GM23338 (cell line): ENCODE data around the gene UFD1. TPM values are rescaled to one million over a fixed set of nuclear protein-coding genes. Genes with fewer than 3 reads are reported as not detected.

Experiments used
- ATAC-seq: fragments of 200-7000 bp; cut with Tn5 transposase; 3 replicates; pipeline ENCODE4 v1.9.1; 2020
- DNase-seq: peaks from one replicate; pipeline ENCODE4 v3.0.0-alpha.2; 2015; ENCODE audit warnings: low spot score
- H2AFZ ChIP-seq: fragments of 200-600 bp; sonication (generic); 2 replicates; pipeline ENCODE4 v1.8.0; 2016; ENCODE audit warnings: antibody characterized with exemption, mild to moderate bottlenecking, moderate library complexity
- H3F3A ChIP-seq: fragments of 200-600 bp; sonication (generic); replicated peaks from 2 replicates; pipeline ENCODE4 v1.8.0; 2017; ENCODE audit warnings: antibody characterized with exemption, mixed run types, low read depth
- H3K27ac ChIP-seq: fragments of 200-600 bp; sonication (generic); 2 replicates; pipeline ENCODE4 v1.6.1; 2016; ENCODE audit warnings: low read depth
- H3K27me3 ChIP-seq: fragments of 200-600 bp; sonication (generic); 2 replicates; pipeline ENCODE4 v1.8.0; 2016; ENCODE audit warnings: mild to moderate bottlenecking, mixed run types, moderate library complexity; ENCODE audit not compliant: insufficient read depth
- H3K36me3 ChIP-seq: fragments of 200-600 bp; sonication (generic); 2 replicates; pipeline ENCODE4 v1.8.0; 2016; ENCODE audit warnings: mild to moderate bottlenecking; ENCODE audit not compliant: insufficient read depth
- H3K4me1 ChIP-seq: fragments of 200-600 bp; sonication (generic); 2 replicates; pipeline ENCODE4 v1.8.0; 2016; ENCODE audit warnings: mild to moderate bottlenecking, moderate library complexity; ENCODE audit not compliant: insufficient read depth
- H3K4me2 ChIP-seq: fragments of 200-600 bp; sonication (generic); 2 replicates; pipeline ENCODE4 v1.7.1; 2017; ENCODE audit warnings: mixed run types
- H3K4me3 ChIP-seq: fragments of 200-600 bp; sonication (generic); 2 replicates; pipeline ENCODE4 v1.6.1; 2016; ENCODE audit warnings: mixed run types
- H3K79me2 ChIP-seq: fragments of 200-600 bp; sonication (generic); replicated peaks from 2 replicates; pipeline ENCODE4 v1.8.0; 2017; ENCODE audit warnings: mild to moderate bottlenecking; ENCODE audit not compliant: insufficient read depth
- H3K9me2 ChIP-seq: fragments of 200-600 bp; sonication (generic); 2 replicates; pipeline ENCODE4 v1.8.0; 2017; ENCODE audit not compliant: insufficient read depth
- H4K20me1 ChIP-seq: fragments of 200-600 bp; sonication (generic); replicated peaks from 2 replicates; pipeline ENCODE4 v1.8.0; 2017; ENCODE audit warnings: mild to moderate bottlenecking; ENCODE audit not compliant: insufficient read depth
- H3K27ac Mint-ChIP-seq: 2 replicates; pipeline ENCODE4 v1.8.0; 2020; ENCODE audit warnings: inconsistent platforms, mild to moderate bottlenecking, moderate library complexity, mixed read lengths
- H3K27me3 Mint-ChIP-seq: 3 replicates; pipeline ENCODE4 v1.8.0; 2022; ENCODE audit warnings: low read depth, mild to moderate bottlenecking, moderate library complexity, mixed read lengths, inconsistent platforms; ENCODE audit not compliant: insufficient read depth, poor library complexity
- H3K36me3 Mint-ChIP-seq: 3 replicates; pipeline ENCODE4 v1.8.0; 2021; ENCODE audit warnings: low read depth, mild to moderate bottlenecking, inconsistent platforms, moderate library complexity, mixed read lengths
- H3K4me1 Mint-ChIP-seq: 3 replicates; pipeline ENCODE4 v1.8.0; 2020; ENCODE audit warnings: mild to moderate bottlenecking, inconsistent platforms, mixed read lengths
- H3K4me3 Mint-ChIP-seq: 3 replicates; pipeline ENCODE4 v1.8.0; 2021; ENCODE audit warnings: moderate library complexity, mild to moderate bottlenecking, inconsistent platforms, mixed read lengths
- H3K9me3 Mint-ChIP-seq: 3 replicates; pipeline ENCODE4 v1.8.0; 2020; ENCODE audit warnings: moderate library complexity, mild to moderate bottlenecking, inconsistent platforms, mixed read lengths
- CREB1 ChIP-seq: fragments of 250-450 bp; sonication (Bioruptor Pico); IDR thresholded peaks from 2 replicates; pipeline ENCODE4 v1.5.0; 2020; ENCODE audit warnings: low read depth, mild to moderate bottlenecking, moderate library complexity
- EZH2 ChIP-seq: fragments of 200-600 bp; sonication (generic); IDR thresholded peaks from one replicate; pipeline ENCODE4 v1.8.0; 2017; ENCODE audit warnings: antibody characterized with exemption, mild to moderate bottlenecking, low read depth; ENCODE audit not compliant: unreplicated experiment
- EZH2phosphoT487 ChIP-seq: fragments of 200-600 bp; sonication (generic); IDR thresholded peaks from one replicate; pipeline ENCODE4 v1.8.1; 2018; ENCODE audit warnings: antibody characterized with exemption; ENCODE audit not compliant: unreplicated experiment
- NANOG ChIP-seq: IDR thresholded peaks from 2 replicates; pipeline ENCODE4 v1.6.1; 2016; ENCODE audit warnings: antibody characterized with exemption, borderline replicate concordance
- POLR2AphosphoS5 ChIP-seq: IDR thresholded peaks from 2 replicates; pipeline ENCODE4 v1.6.1; 2016; ENCODE audit warnings: antibody characterized with exemption, low read depth
- STAT1 ChIP-seq: IDR thresholded peaks from one replicate; pipeline ENCODE4 v1.6.1; 2016; ENCODE audit warnings: antibody characterized with exemption; ENCODE audit not compliant: unreplicated experiment
- ZNF114 ChIP-seq: fragments of 250-450 bp; sonication (Bioruptor Pico); IDR thresholded peaks from 2 replicates; pipeline ENCODE4 v1.5.0; 2020; ENCODE audit warnings: mild to moderate bottlenecking, moderate library complexity
- ZNF331 ChIP-seq: fragments of 250-450 bp; sonication (Bioruptor Pico); IDR thresholded peaks from 2 replicates; pipeline ENCODE4 v1.5.0; 2020; ENCODE audit warnings: low read depth, mild to moderate bottlenecking, moderate library complexity
- polyA plus RNA-seq: library from polyadenylated mRNA; unstranded; fragments of >200 nt; fragmentation: Nextera tagmentation; extraction: Ambion mirVana; gene quantifications from 2 replicates; pipeline ENCODE4 v1.2.1, GENCODE V29; 2016
- total RNA-seq: library from RNA; depleted of rRNA; stranded (reverse); fragments of >200 nt; shearing (Covaris generic); gene quantifications from 2 replicates; pipeline ENCODE4 v1.2.3, GENCODE V29; 2014
- TF ChIP-seq, protein P1 (sequence below), 2 experiments: fragments of 200-600 bp in 1 of 2; sonication (generic) in 1 of 2; conservative IDR thresholded peaks; 2 replicates each; pipeline versions ENCODE4 v1.5.1 to v1.6.1; 2016 to 2017; ENCODE audit warnings: antibody characterized with exemption in 2 of 2, low read depth in 2 of 2, mild to moderate bottlenecking in 2 of 2, moderate library complexity in 1 of 2
- TF ChIP-seq, protein P2 (sequence below): IDR thresholded peaks from 2 replicates; pipeline ENCODE4 v1.6.1; 2016; ENCODE audit warnings: antibody characterized with exemption
- TF ChIP-seq, protein P3 (sequence below): IDR thresholded peaks from one replicate; pipeline ENCODE4 v1.6.1; 2018; ENCODE audit warnings: antibody characterized with exemption; ENCODE audit not compliant: unreplicated experiment

Gene UFD1
- total and polyA plus RNA-seq, 2 experiments from 2014 or later: 53.5 to 93.8 TPM

DNA sequence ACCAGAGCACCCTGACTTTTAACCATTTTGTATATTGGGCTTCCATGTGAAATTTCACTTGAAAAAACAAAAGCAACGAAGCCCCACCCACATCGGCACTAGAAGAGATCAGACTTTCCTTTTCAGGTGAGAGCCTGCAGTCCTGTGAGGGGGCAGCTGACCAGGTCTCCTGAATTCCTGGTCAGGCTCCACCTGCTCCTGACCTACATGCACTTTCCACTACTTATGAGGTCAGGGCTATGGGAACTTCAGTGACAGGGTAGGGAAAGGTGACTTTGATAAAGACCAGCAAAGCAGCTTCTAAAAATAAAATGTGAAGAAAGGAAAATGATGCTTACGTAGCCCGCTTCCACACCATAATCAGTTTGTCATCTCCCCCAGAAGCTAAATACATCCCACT is 72.1 kb downstream of the UFD1 start:
- Histone ChIP-seq H2AFZ (no peak overlapping the region), H3K4me2 (no peak overlapping the region), H3K36me3 (peaks cover 22% of the 10 kb centered on the region; the same call in 1 of the 2 replicates), H4K20me1 (peaks cover 20% of the 10 kb centered on the region), H3F3A (no peaks in the 10 kb centered on the region), H3K79me2 (peaks cover 15% of the 10 kb centered on the region), H3K27ac (no peak overlapping the region), H3K4me3 (no peak overlapping the region), H3K27me3 (no peaks in the 10 kb centered on the region), H3K9me2 (no peaks in the 10 kb centered on the region), H3K4me1 (no peaks in the 10 kb centered on the region)
- ATAC-seq (no peak), DNase-seq (no peak)
- H3K9me3 Mint-ChIP-seq: no peaks in the 10 kb centered on the region
- H3K4me3 Mint-ChIP-seq: no peak overlapping the region
- H3K27me3 Mint-ChIP-seq: peaks cover 8% of the 10 kb centered on the region
- H3K4me1 Mint-ChIP-seq: no peaks in the 10 kb centered on the region
- TF ChIP-seq STAT1: no peak
- TF ChIP-seq, protein P1, sequence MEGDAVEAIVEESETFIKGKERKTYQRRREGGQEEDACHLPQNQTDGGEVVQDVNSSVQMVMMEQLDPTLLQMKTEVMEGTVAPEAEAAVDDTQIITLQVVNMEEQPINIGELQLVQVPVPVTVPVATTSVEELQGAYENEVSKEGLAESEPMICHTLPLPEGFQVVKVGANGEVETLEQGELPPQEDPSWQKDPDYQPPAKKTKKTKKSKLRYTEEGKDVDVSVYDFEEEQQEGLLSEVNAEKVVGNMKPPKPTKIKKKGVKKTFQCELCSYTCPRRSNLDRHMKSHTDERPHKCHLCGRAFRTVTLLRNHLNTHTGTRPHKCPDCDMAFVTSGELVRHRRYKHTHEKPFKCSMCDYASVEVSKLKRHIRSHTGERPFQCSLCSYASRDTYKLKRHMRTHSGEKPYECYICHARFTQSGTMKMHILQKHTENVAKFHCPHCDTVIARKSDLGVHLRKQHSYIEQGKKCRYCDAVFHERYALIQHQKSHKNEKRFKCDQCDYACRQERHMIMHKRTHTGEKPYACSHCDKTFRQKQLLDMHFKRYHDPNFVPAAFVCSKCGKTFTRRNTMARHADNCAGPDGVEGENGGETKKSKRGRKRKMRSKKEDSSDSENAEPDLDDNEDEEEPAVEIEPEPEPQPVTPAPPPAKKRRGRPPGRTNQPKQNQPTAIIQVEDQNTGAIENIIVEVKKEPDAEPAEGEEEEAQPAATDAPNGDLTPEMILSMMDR (conservative IDR thresholded peaks at IDR 0.05; ENCODE audit: low read depth in 2 of 2): no peak
- TF ChIP-seq ZNF114 (CRISPR knock-in tag): no peak
- TF ChIP-seq, protein P2, sequence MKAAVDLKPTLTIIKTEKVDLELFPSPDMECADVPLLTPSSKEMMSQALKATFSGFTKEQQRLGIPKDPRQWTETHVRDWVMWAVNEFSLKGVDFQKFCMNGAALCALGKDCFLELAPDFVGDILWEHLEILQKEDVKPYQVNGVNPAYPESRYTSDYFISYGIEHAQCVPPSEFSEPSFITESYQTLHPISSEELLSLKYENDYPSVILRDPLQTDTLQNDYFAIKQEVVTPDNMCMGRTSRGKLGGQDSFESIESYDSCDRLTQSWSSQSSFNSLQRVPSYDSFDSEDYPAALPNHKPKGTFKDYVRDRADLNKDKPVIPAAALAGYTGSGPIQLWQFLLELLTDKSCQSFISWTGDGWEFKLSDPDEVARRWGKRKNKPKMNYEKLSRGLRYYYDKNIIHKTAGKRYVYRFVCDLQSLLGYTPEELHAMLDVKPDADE: no peak
- TF ChIP-seq POLR2AphosphoS5: no peak
- peaks cover 57% of the 10 kb centered on the region for H3K36me3 Mint-ChIP-seq
- no peak overlapping the region for H3K27ac Mint-ChIP-seq

DNA sequence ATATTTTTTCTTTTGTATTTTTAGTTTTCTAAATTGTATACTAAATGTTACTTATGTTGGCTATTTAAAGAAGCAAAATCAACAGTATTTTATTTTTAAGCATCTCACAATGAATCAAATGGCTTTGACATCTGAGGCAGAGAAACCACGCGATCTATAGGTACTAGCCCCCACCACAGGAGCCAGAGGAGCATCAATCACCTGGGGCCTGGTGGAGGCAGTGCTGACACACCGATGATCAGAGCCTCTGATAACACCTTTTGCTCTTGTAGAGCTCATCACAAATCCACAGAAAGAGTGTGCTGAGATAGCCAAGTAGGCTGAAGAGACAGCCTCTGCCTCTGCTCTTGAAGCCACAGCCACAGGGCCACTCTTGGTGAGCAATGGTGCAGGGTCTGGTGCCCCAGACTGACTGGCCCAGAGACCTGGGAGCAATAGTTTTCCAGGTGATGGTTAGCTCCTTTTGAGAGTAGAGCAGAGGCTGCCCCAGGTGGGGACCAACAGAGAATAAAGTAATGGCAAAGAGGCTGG is 72.6 kb downstream of the UFD1 start:
- Histone ChIP-seq H3K4me3 (no peak overlapping the region), H4K20me1 (peaks cover 20% of the 10 kb centered on the region), H3F3A (no peaks in the 10 kb centered on the region), H2AFZ (no peak overlapping the region), H3K79me2 (peaks cover 10% of the 10 kb centered on the region), H3K36me3 (peaks cover 26% of the 10 kb centered on the region), H3K4me1 (no peaks in the 10 kb centered on the region), H3K9me2 (no peaks in the 10 kb centered on the region), H3K27me3 (no peaks in the 10 kb centered on the region), H3K27ac (no peak overlapping the region), H3K4me2 (no peak overlapping the region)
- no peak overlapping the region for H3K4me3 Mint-ChIP-seq
- ATAC-seq (no peak), DNase-seq (no peak)
- H3K9me3 Mint-ChIP-seq: no peaks in the 10 kb centered on the region
- H3K4me1 Mint-ChIP-seq: no peaks in the 10 kb centered on the region
- no peak overlapping the region for H3K27ac Mint-ChIP-seq
- peaks cover 10% of the 10 kb centered on the region for H3K27me3 Mint-ChIP-seq
- peaks cover 62% of the 10 kb centered on the region for H3K36me3 Mint-ChIP-seq
- no peak for TF ChIP-seq EZH2phosphoT487

DNA sequence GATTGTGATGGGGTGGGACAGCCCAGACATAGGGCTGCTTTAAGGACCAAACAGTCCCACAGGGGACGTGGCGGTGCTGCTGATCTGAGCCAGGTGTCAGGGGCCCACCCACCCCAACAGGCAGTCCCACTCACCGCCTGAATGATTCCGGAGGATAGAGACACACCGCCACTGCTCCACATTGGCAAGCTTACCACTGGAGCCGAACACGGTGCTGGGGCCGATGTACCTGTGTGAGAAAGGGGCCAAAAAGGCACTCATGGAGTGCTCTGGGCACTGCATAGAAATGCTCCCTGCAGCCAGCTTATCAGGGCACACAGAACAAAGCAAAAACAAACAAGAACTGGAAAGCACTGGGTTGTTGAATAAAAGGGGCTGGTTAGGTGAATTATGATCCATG is 73.3 kb downstream of the UFD1 start:
- no peak overlapping the region for H3K27ac ChIP-seq
- no peak overlapping the region for H2AFZ ChIP-seq
- H3K4me1 Mint-ChIP-seq: no peaks in the 10 kb centered on the region
- H3K27ac Mint-ChIP-seq: no peak overlapping the region
- peaks cover 22% of the 10 kb centered on the region for H4K20me1 ChIP-seq
- peaks cover 68% of the 10 kb centered on the region for H3K36me3 Mint-ChIP-seq
- peaks cover 14% of the 10 kb centered on the region for H3K27me3 Mint-ChIP-seq
- H3F3A ChIP-seq: no peaks in the 10 kb centered on the region
- no peak overlapping the region for H3K4me3 ChIP-seq
- peaks cover 27% of the 10 kb centered on the region for H3K36me3 ChIP-seq
- no peaks in the 10 kb centered on the region for H3K27me3 ChIP-seq
- peaks cover 3% of the 10 kb centered on the region for H3K79me2 ChIP-seq
- no peaks in the 10 kb centered on the region for H3K9me3 Mint-ChIP-seq
- ATAC-seq: no peak
- no peaks in the 10 kb centered on the region for H3K9me2 ChIP-seq
- no peak overlapping the region for H3K4me2 ChIP-seq
- no peak overlapping the region for H3K4me3 Mint-ChIP-seq
- DNase-seq: no peak
- no peaks in the 10 kb centered on the region for H3K4me1 ChIP-seq
- no peak for TF ChIP-seq ZNF114 (CRISPR knock-in tag)
- no peak for TF ChIP-seq CREB1
- TF ChIP-seq, protein P2: no peak
- TF ChIP-seq ZNF331 (CRISPR knock-in tag): no peak
- no peak for TF ChIP-seq EZH2
- TF ChIP-seq STAT1: no peak
- TF ChIP-seq, protein P3, sequence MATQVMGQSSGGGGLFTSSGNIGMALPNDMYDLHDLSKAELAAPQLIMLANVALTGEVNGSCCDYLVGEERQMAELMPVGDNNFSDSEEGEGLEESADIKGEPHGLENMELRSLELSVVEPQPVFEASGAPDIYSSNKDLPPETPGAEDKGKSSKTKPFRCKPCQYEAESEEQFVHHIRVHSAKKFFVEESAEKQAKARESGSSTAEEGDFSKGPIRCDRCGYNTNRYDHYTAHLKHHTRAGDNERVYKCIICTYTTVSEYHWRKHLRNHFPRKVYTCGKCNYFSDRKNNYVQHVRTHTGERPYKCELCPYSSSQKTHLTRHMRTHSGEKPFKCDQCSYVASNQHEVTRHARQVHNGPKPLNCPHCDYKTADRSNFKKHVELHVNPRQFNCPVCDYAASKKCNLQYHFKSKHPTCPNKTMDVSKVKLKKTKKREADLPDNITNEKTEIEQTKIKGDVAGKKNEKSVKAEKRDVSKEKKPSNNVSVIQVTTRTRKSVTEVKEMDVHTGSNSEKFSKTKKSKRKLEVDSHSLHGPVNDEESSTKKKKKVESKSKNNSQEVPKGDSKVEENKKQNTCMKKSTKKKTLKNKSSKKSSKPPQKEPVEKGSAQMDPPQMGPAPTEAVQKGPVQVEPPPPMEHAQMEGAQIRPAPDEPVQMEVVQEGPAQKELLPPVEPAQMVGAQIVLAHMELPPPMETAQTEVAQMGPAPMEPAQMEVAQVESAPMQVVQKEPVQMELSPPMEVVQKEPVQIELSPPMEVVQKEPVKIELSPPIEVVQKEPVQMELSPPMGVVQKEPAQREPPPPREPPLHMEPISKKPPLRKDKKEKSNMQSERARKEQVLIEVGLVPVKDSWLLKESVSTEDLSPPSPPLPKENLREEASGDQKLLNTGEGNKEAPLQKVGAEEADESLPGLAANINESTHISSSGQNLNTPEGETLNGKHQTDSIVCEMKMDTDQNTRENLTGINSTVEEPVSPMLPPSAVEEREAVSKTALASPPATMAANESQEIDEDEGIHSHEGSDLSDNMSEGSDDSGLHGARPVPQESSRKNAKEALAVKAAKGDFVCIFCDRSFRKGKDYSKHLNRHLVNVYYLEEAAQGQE: no peak
- no peak for TF ChIP-seq NANOG
- TF ChIP-seq POLR2AphosphoS5: no peak
- TF ChIP-seq EZH2phosphoT487: no peak
